Effector CD8-positive, alpha-beta T cell (primary cell): ENCODE results near the gene GDPGP1.
A peak's percentile ranks its signal among the peaks of the same experiment; 100 is the strongest.
"Not testable (repeated sequence)": the region's sequence is repeated elsewhere in the genome, so short reads cannot be mapped to it uniquely, and the experiment has no call there.

Experiments
- DNase-seq: peaks from one replicate; lab custom pipeline; 2025; lab: John Stamatoyannopoulos, UW

GDPGP1 gene

GRCh38 chr15:90261811-90262210 is 27.8 kb downstream of the GDPGP1 start:
- DNase-seq, result no peak

GRCh38 chr15:90262426-90262825 is 28.4 kb downstream of the GDPGP1 start:
- DNase-seq, result no peak

- DNase-seq, result no peak
Measured at GRCh38 chr15:90264671-90265070, 30.7 kb downstream of the GDPGP1 start.

- DNase-seq, result peak; percentile 74
Measured at GRCh38 chr15:90265271-90266060, 31.5 kb downstream of the GDPGP1 start, which contains the start of gene NGRN. TSS of gene NGRN (plus strand) at chr15:90265672. CDS start at chr15:90265713, 41 bp downstream.

- peak; percentile 44 for DNase-seq
Measured at GRCh38 chr15:90266061-90266431, 32.0 kb downstream of the GDPGP1 start.

- no peak for DNase-seq
Measured at GRCh38 chr15:90266485-90266884, 32.5 kb downstream of the GDPGP1 start.

GRCh38 chr15:90268415-90268814 is 34.4 kb downstream of the GDPGP1 start:
- DNase-seq, result no peak

- DNase-seq, result no peak
Measured at GRCh38 chr15:90270502-90271150, 36.6 kb downstream of the GDPGP1 start.

GRCh38 chr15:90271459-90272166 is 37.6 kb downstream of the GDPGP1 start:
- DNase-seq, result no peak

- not testable (repeated sequence) for DNase-seq
Measured at GRCh38 chr15:90278467-90278866, 44.5 kb downstream of the GDPGP1 start.

- not testable (repeated sequence) for DNase-seq
Measured at GRCh38 chr15:90280743-90281142, 46.7 kb downstream of the GDPGP1 start.

- not testable (repeated sequence) for DNase-seq
Measured at GRCh38 chr15:90281637-90282036, 47.6 kb downstream of the GDPGP1 start.

GRCh38 chr15:90286678-90287077 is 52.7 kb downstream of the GDPGP1 start:
- peak; percentile 5 for DNase-seq

- no peak for DNase-seq
Measured at GRCh38 chr15:90287101-90287500, 53.1 kb downstream of the GDPGP1 start.

GRCh38 chr15:90287946-90288345 is 53.9 kb downstream of the GDPGP1 start:
- DNase-seq, result no peak

GRCh38 chr15:90291679-90292356 is 57.8 kb downstream of the GDPGP1 start:
- DNase-seq, result no peak

GRCh38 chr15:90293040-90293810 is 59.2 kb downstream of the GDPGP1 start:
- DNase-seq, result peak; percentile 48

- no peak for DNase-seq
Measured at GRCh38 chr15:90294159-90294558, 60.1 kb downstream of the GDPGP1 start.

GRCh38 chr15:90294601-90295269 is 60.7 kb downstream of the GDPGP1 start:
- no peak for DNase-seq

- no peak for DNase-seq
Measured at GRCh38 chr15:90295270-90295648, 61.2 kb downstream of the GDPGP1 start.
